SK-N-SH (cell line): ENCODE measurements around the gene AP3S1. TPM values are rescaled to one million over a fixed set of nuclear protein-coding genes. Genes with fewer than 3 reads are reported as not detected.
"Not testable (repeated sequence)": the region's sequence is repeated elsewhere in the genome, so short reads cannot be mapped to it uniquely, and the experiment has no call there.

ENCODE experiments used
- CTCF ChIA-PET: fragments of 300-600, 350-600 bp; formaldehyde crosslinking; extraction: SDS; loops from one replicate; lab custom pipeline; 2021; lab: Yijun Ruan, JAX
- POLR2A ChIA-PET: fragments of 350-600 bp; sonication (Branson Sonifier 250); formaldehyde crosslinking; extraction: SDS; loops from one replicate; lab custom pipeline; 2020; ENCODE audit warnings: antibody characterized with exemption, inconsistent platforms; lab: Yijun Ruan, JAX
- DNase-seq: peaks from one replicate; pipeline ENCODE4 v3.0.0; 2012
- H2AFZ ChIP-seq: fragments of 200-600 bp; sonication (generic); 2 replicates; pipeline ENCODE4 v1.8.1; 2016; ENCODE audit warnings: antibody characterized with exemption, mild to moderate bottlenecking, low read depth
- H3F3A ChIP-seq: fragments of 200-600 bp; sonication (generic); replicated peaks from 2 replicates; pipeline ENCODE3; 2016; ENCODE audit warnings: antibody characterized with exemption, mild to moderate bottlenecking; ENCODE audit not compliant: insufficient read depth
- H3K27ac ChIP-seq, 2 experiments: fragments of 200-500 bp in 1 of 2; fragments of 200-600 bp in 1 of 2; sonication (Bioruptor generic) in 1 of 2; sonication (generic), shearing (Covaris generic) in 1 of 2; 2 replicates each; pipeline versions ENCODE4 v1.5.1 to v1.6.1; 2014 to 2016; ENCODE audit warnings: low read depth in 2 of 2, inconsistent platforms in 1 of 2, low read length in 1 of 2, mild to moderate bottlenecking in 1 of 2, mixed read lengths in 1 of 2
- H3K27me3 ChIP-seq: fragments of 200-600 bp; sonication (generic), shearing (Covaris generic); 2 replicates; pipeline ENCODE4 v1.6.1; 2016; ENCODE audit warnings: mixed run types; ENCODE audit not compliant: insufficient read depth
- H3K36me3 ChIP-seq, 2 experiments: fragments of 200-500 bp in 1 of 2; fragments of 200-600 bp in 1 of 2; sonication (Bioruptor generic) in 1 of 2; sonication (generic) in 1 of 2; replicated peaks in 1 of 2; 2 replicates each; pipeline versions ENCODE3 to v1.5.1; 2014 to 2016; ENCODE audit warnings: low read length in 1 of 2, mild to moderate bottlenecking in 1 of 2; ENCODE audit not compliant: insufficient read depth in 2 of 2, control insufficient read depth in 1 of 2
- H3K4me1 ChIP-seq, 2 experiments: fragments of 200-500 bp in 1 of 2; fragments of 200-600 bp in 1 of 2; sonication (Bioruptor generic) in 1 of 2; sonication (generic), shearing (Covaris generic) in 1 of 2; 2 replicates each; pipeline versions ENCODE4 v1.5.1 to v1.6.1; 2014 to 2016; ENCODE audit warnings: low read depth in 1 of 2, low read length in 1 of 2, mixed run types in 1 of 2; ENCODE audit not compliant: insufficient read depth in 2 of 2, control insufficient read depth in 1 of 2
- H3K4me2 ChIP-seq: fragments of 200-600 bp; sonication (generic), shearing (Covaris generic); 2 replicates; pipeline ENCODE4 v1.6.1; 2017; ENCODE audit warnings: mixed run types
- H3K4me3 ChIP-seq, 2 experiments: fragments of 200-500 bp in 1 of 2; fragments of 200-600 bp in 1 of 2; sonication (Bioruptor generic) in 1 of 2; sonication (generic), shearing (Covaris generic) in 1 of 2; 2 replicates each; pipeline versions ENCODE4 v1.5.1 to v1.8.1; 2014 to 2016; ENCODE audit warnings: low read depth in 2 of 2, inconsistent platforms in 1 of 2, low read length in 1 of 2, mild to moderate bottlenecking in 1 of 2, mixed read lengths in 1 of 2, moderate library complexity in 1 of 2
- H3K79me2 ChIP-seq: fragments of 200-600 bp; sonication (generic); 2 replicates; pipeline ENCODE4 v1.8.1; 2017; ENCODE audit warnings: mild to moderate bottlenecking; ENCODE audit not compliant: insufficient read depth
- H3K9ac ChIP-seq: fragments of 200-600 bp; sonication (generic); 2 replicates; pipeline ENCODE4 v1.6.1; 2017; ENCODE audit warnings: mixed run types
- H3K9me2 ChIP-seq: fragments of 200-600 bp; sonication (generic); 2 replicates; pipeline ENCODE4 v1.6.1; 2017; ENCODE audit warnings: mixed run types
- H3K9me3 ChIP-seq: fragments of 200-600 bp; sonication (generic); 2 replicates; pipeline ENCODE4 v1.6.1; 2017; ENCODE audit warnings: mixed run types, mild to moderate bottlenecking, moderate library complexity
- H4K20me1 ChIP-seq: fragments of 200-600 bp; sonication (generic); 2 replicates; pipeline ENCODE4 v1.6.1; 2017; ENCODE audit warnings: mild to moderate bottlenecking, mixed run types; ENCODE audit not compliant: insufficient read depth
- EZH2phosphoT487 ChIP-seq: fragments of 200-600 bp; sonication (generic); IDR thresholded peaks from 2 replicates; pipeline ENCODE4 v1.6.1; 2017; ENCODE audit warnings: low read depth, mixed run types, mild to moderate bottlenecking, antibody characterized with exemption, moderate library complexity, borderline replicate concordance
- FOSL2 ChIP-seq: IDR thresholded peaks from 2 replicates; pipeline ENCODE4 v1.4.0; 2012; ENCODE audit warnings: low read depth, mild to moderate bottlenecking, moderate library complexity, borderline replicate concordance
- GABPA ChIP-seq: IDR thresholded peaks from 2 replicates; pipeline ENCODE4 v1.4.0; 2012; ENCODE audit warnings: low read depth, mild to moderate bottlenecking
- GATA2 ChIP-seq: sonication (generic); formaldehyde crosslinking; IDR thresholded peaks from 2 replicates; pipeline ENCODE4 v1.5.0; 2020; ENCODE audit warnings: mild to moderate bottlenecking, missing genetic modification reagents
- JUND ChIP-seq: IDR thresholded peaks from 2 replicates; pipeline ENCODE4 v1.4.0; 2012
- NRF1 ChIP-seq: IDR thresholded peaks from 2 replicates; pipeline ENCODE4 v1.6.1; 2012; ENCODE audit warnings: low read depth, mild to moderate bottlenecking, low read length
- RFX5 ChIP-seq: IDR thresholded peaks from 2 replicates; pipeline ENCODE4 v1.6.1; 2012; ENCODE audit warnings: mild to moderate bottlenecking, improper control_type of control experiment, low read length
- RXRA ChIP-seq: IDR thresholded peaks from 2 replicates; pipeline ENCODE4 v1.4.0; 2012; ENCODE audit warnings: low read depth, mild to moderate bottlenecking, borderline replicate concordance
- TAF1 ChIP-seq: IDR thresholded peaks from 2 replicates; pipeline ENCODE4 v1.6.1; 2012; ENCODE audit warnings: low read depth, mild to moderate bottlenecking, low read length, moderate library complexity, borderline replicate concordance
- TEAD4 ChIP-seq: IDR thresholded peaks from 2 replicates; pipeline ENCODE4 v1.4.0; 2012; ENCODE audit warnings: mild to moderate bottlenecking, borderline replicate concordance; ENCODE audit not compliant: insufficient read depth
- USF1 ChIP-seq: IDR thresholded peaks from 2 replicates; pipeline ENCODE4 v1.4.0; 2012; ENCODE audit warnings: low read depth, borderline replicate concordance
- WGBS: methylation state at CpG from one replicate; pipeline ENCODE4 v1.1.6; 2017; ENCODE audit warnings: low lambda C conversion rate; 5-methylcytosine and 5-hydroxymethylcytosine counted together
- polyA plus RNA-seq, 3 experiments: library from polyadenylated mRNA; depleted of rRNA; stranded (reverse); fragments of >200 nt; gene quantifications; 2 replicates each; pipeline ENCODE4 v1.2.3, GENCODE V29; 2012

AP3S1 gene
- polyA plus RNA-seq, 1 of the 3 experiments (the other 2 are of a cell fraction), result 21.6 TPM

GRCh38 chr5:115907177-115907576 lies 65.4 kb downstream of the AP3S1 start (continued):
- TF ChIP-seq RFX5 (no peak), TEAD4 (no peak), EZH2phosphoT487 (no peak), GABPA (no peak), GATA2 (no peak), TAF1 (no peak), JUND (no peak), FOSL2 (no peak), RXRA (no peak)

- H4K20me1 ChIP-seq, H3K9me3 ChIP-seq, H3K9ac ChIP-seq, H3K27me3 ChIP-seq, POLR2A ChIA-PET, H3K4me1 ChIP-seq, H3K4me2 ChIP-seq, H2AFZ ChIP-seq, H3K4me3 ChIP-seq, H3F3A ChIP-seq, H3K27ac ChIP-seq, H3K9me2 ChIP-seq, DNase-seq, H3K79me2 ChIP-seq, CTCF ChIA-PET: not testable (repeated sequence)
- peaks cover 0 to 12% of the 10 kb centered on the region in 2 experiments for H3K36me3 ChIP-seq
- WGBS, result 89% methylated on average over 5 of the region's 5 CpGs
Measured at GRCh38 chr5:115913623-115914400, 72.1 kb downstream of the AP3S1 start.

- no peaks in the 10 kb centered on the region for H3K79me2 ChIP-seq
- H3K36me3 ChIP-seq, result no peaks in the 10 kb centered on the region
- H3K9me3 ChIP-seq, result no peaks in the 10 kb centered on the region
- 87% methylated on average over 3 of the region's 3 CpGs for WGBS
- no peak for TF ChIP-seq NRF1
- TF ChIP-seq USF1, result no peak
- no peak for TF ChIP-seq EZH2phosphoT487
- TF ChIP-seq GABPA, result no peak
- TF ChIP-seq RFX5, result no peak
- H3K4me1 ChIP-seq, result no peaks in the 10 kb centered on the region
- no peak for DNase-seq
- no peak overlapping the region for H3K4me3 ChIP-seq
- ChIA-PET POLR2A (interaction anchor here (0.7 kb wide), 1 partner anchor 274 kb away, joined by 3 read pairs; no protein-coding TSS in a partner anchor), CTCF (no interaction called here)
- no peaks in the 10 kb centered on the region for H3K27me3 ChIP-seq
- no peak overlapping the region for H3K4me2 ChIP-seq
- H3K27ac ChIP-seq, result no peak overlapping the region
- no peak overlapping the region for H2AFZ ChIP-seq
- no peaks in the 10 kb centered on the region for H4K20me1 ChIP-seq
- no peaks in the 10 kb centered on the region for H3F3A ChIP-seq
- no peaks in the 10 kb centered on the region for H3K9me2 ChIP-seq
- no peak overlapping the region for H3K9ac ChIP-seq
Measured at GRCh38 chr5:115920171-115920725, 78.5 kb downstream of the AP3S1 start.

- H3K36me3 ChIP-seq, H4K20me1 ChIP-seq, H3F3A ChIP-seq, H3K4me2 ChIP-seq, DNase-seq, H3K79me2 ChIP-seq, POLR2A ChIA-PET, H3K9ac ChIP-seq, H3K27me3 ChIP-seq, H2AFZ ChIP-seq, H3K4me3 ChIP-seq, H3K9me3 ChIP-seq, H3K4me1 ChIP-seq, H3K27ac ChIP-seq, H3K9me2 ChIP-seq, CTCF ChIA-PET: not testable (repeated sequence)
- 77% methylated on average over 12 of the region's 12 CpGs for WGBS
Measured at GRCh38 chr5:115928578-115929407, 87.1 kb downstream of the AP3S1 start.

GRCh38 chr5:115930171-115930570 lies 88.4 kb downstream of the AP3S1 start:
- H3K36me3 ChIP-seq, H3K9me3 ChIP-seq, H3K9ac ChIP-seq, H3K4me2 ChIP-seq, H3K79me2 ChIP-seq, H2AFZ ChIP-seq, H3K4me1 ChIP-seq, DNase-seq, H3F3A ChIP-seq, H4K20me1 ChIP-seq, CTCF ChIA-PET, H3K9me2 ChIP-seq, H3K27me3 ChIP-seq, H3K27ac ChIP-seq, H3K4me3 ChIP-seq, POLR2A ChIA-PET: not testable (repeated sequence)
- 75% methylated on average over 17 of the region's 17 CpGs for WGBS
